HG03025 (cell line): ENCODE data around the gene DNAJC2.

Experiments
- ATAC-seq: cut with Tn5 transposase; IDR thresholded peaks from one replicate; pipeline ENCODE4 v1.9.1; 2021; ENCODE audit warnings: mild to moderate bottlenecking, moderate library complexity; ENCODE audit not compliant: unreplicated experiment, low FRiP score

The DNAJC2 gene

GRCh38 chr7:103344453-103345149 is at the start of gene DNAJC2:
Gene DNAJC2 (minus strand): TSS chr7:103344767. CDS start chr7:103344622, 145 bp downstream.
- ATAC-seq: peak; percentile 78

- no peak for ATAC-seq
These were observed 47.4 kb upstream of the DNAJC2 start for GRCh38 chr7:103391976-103392375.

GRCh38 chr7:103391150-103391549 is 46.6 kb upstream of the DNAJC2 start:
- ATAC-seq: no peak

GRCh38 chr7:103389263-103389662 is 44.7 kb upstream of the DNAJC2 start:
- no peak for ATAC-seq

- ATAC-seq: no peak
These were observed 44.0 kb upstream of the DNAJC2 start for GRCh38 chr7:103388469-103389140.

- no peak for ATAC-seq
These were observed 42.7 kb upstream of the DNAJC2 start for GRCh38 chr7:103387242-103387641.

GRCh38 chr7:103382032-103382402 is 37.5 kb upstream of the DNAJC2 start:
- ATAC-seq: no peak

- no peak for ATAC-seq
These were observed 36.9 kb upstream of the DNAJC2 start for GRCh38 chr7:103381280-103382031.

GRCh38 chr7:103380395-103381191 is 36.0 kb upstream of the DNAJC2 start:
- ATAC-seq: no peak

GRCh38 chr7:103379270-103379975 is 34.9 kb upstream of the DNAJC2 start:
- ATAC-seq: no peak

- ATAC-seq: no peak
These were observed 29.5 kb upstream of the DNAJC2 start for GRCh38 chr7:103373866-103374643.

GRCh38 chr7:103369432-103369831 is 24.9 kb upstream of the DNAJC2 start:
- no peak for ATAC-seq

- no peak for ATAC-seq
These were observed 5.2 kb upstream of the DNAJC2 start for GRCh38 chr7:103349805-103350204.

GRCh38 chr7:103348959-103349358 is 4.4 kb upstream of the DNAJC2 start:
- no peak for ATAC-seq

- no peak for ATAC-seq
These were observed 3.9 kb upstream of the DNAJC2 start for GRCh38 chr7:103348452-103348851.

- peak; percentile 62 for ATAC-seq
These were observed 3.1 kb upstream of the DNAJC2 start, which contains the start of gene PSMC2 for GRCh38 chr7:103347507-103348267. Gene PSMC2 (plus strand): TSS chr7:103347643. CDS start chr7:103347712, 69 bp downstream.

GRCh38 chr7:103346396-103346795 is 1.8 kb upstream of the DNAJC2 start:
- ATAC-seq: no peak

GRCh38 chr7:103343758-103344452 is 662 bp downstream of the DNAJC2 start:
- peak; percentile 23 for ATAC-seq
